ENCODE results near the gene ELK4. TPM values are rescaled to one million over a fixed set of nuclear protein-coding genes. Genes with fewer than 3 reads are reported as not detected.

Gene ELK4
- total RNA-seq, 1 donor from 2014 or later: 36.6 TPM

- TF ChIP-seq EZH2phosphoT487 (IDR thresholded peaks at IDR 0.05) (no peak), EZH2 (IDR thresholded peaks at IDR 0.05) (no peak), CTCF (IDR thresholded peaks at IDR 0.05) (no peak)
- Histone ChIP-seq H2AFZ (replicated peaks) (no peak overlapping the region), H3K27me3 (peaks cover 66% of the 10 kb centered on the region)
These were observed 56.4 kb downstream of the ELK4 start for GRCh38 chr1:205575294-205575885.

DNA sequence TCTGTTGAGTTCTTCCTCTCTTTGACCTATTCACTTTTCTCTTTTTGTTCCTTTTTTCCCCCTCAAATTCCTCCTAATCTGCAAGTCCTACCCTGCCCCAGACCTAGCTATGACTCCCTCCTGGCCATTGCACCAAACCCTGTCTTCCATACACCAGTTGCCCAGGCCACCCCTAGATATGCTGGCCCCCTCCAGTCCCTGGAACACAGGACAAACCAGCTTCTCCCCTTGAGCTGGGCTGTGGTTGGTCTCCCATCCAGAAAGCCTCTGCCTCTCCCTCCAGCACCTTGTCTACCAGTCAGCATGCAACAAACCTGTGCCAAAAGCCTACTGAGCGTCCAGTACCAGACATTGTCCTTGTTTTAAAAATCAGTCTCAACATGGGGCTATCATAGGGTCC lies 59.4 kb downstream of the ELK4 start:
- TF ChIP-seq EZH2 (IDR thresholded peaks at IDR 0.05): no peak
- no peak for TF ChIP-seq CTCF (IDR thresholded peaks at IDR 0.05)
- TF ChIP-seq EZH2phosphoT487 (IDR thresholded peaks at IDR 0.05): no peak
- Histone ChIP-seq H2AFZ (replicated peaks) (no peak overlapping the region), H3K36me3 (no peaks in the 10 kb centered on the region), H3K79me2 (ENCODE audit: low read depth) (no peaks in the 10 kb centered on the region), H3K27ac (no peak overlapping the region), H3K4me2 (no peak overlapping the region), H4K20me1 (ENCODE audit: low read depth) (peaks cover 5% of the 10 kb centered on the region), H3F3A (ENCODE audit: low read depth) (peaks cover 7% of the 10 kb centered on the region), H3K9ac (no peak overlapping the region), H3K4me3 (no peak overlapping the region), H3K9me3 (ENCODE audit: low read depth) (no peaks in the 10 kb centered on the region), H3K27me3 (peaks cover 82% of the 10 kb centered on the region), H3K4me1 (peaks cover 15% of the 10 kb centered on the region)
- Mint-ChIP-seq H3K27me3 (ENCODE audit: insufficient read depth, low read depth) (peaks cover 37% of the 10 kb centered on the region), H3K9me3 (no peaks in the 10 kb centered on the region), H3K4me3 (no peak overlapping the region), H3K4me1 (peaks cover 6% of the 10 kb centered on the region), H3K36me3 (no peaks in the 10 kb centered on the region), H3K27ac (no peak overlapping the region)
- no peak for DNase-seq (ENCODE audit: low spot score)

More at GRCh38 chr1:205575294-205575885, 56.4 kb downstream of the ELK4 start:
- Histone ChIP-seq H3K4me1 (peaks cover 19% of the 10 kb centered on the region), H3K79me2 (ENCODE audit: low read depth) (no peaks in the 10 kb centered on the region), H3K27ac (no peak overlapping the region), H3F3A (ENCODE audit: low read depth) (no peaks in the 10 kb centered on the region), H3K9me3 (ENCODE audit: low read depth) (no peaks in the 10 kb centered on the region), H3K4me2 (no peak overlapping the region), H3K4me3 (no peak overlapping the region), H4K20me1 (ENCODE audit: low read depth) (no peaks in the 10 kb centered on the region), H3K36me3 (no peaks in the 10 kb centered on the region), H3K9ac (no peak overlapping the region)
- Mint-ChIP-seq H3K9me3 (no peaks in the 10 kb centered on the region), H3K4me3 (no peak overlapping the region), H3K27me3 (ENCODE audit: insufficient read depth, low read depth) (peaks cover 19% of the 10 kb centered on the region), H3K36me3 (no peaks in the 10 kb centered on the region), H3K4me1 (peaks cover 15% of the 10 kb centered on the region), H3K27ac (no peak overlapping the region)
- no peak for DNase-seq (ENCODE audit: low spot score)

- Mint-ChIP-seq H3K4me1 (peaks cover 6% of the 10 kb centered on the region), H3K36me3 (no peaks in the 10 kb centered on the region), H3K27ac (no peak overlapping the region), H3K4me3 (no peak overlapping the region), H3K27me3 (ENCODE audit: insufficient read depth, low read depth) (peaks cover 40% of the 10 kb centered on the region), H3K9me3 (no peaks in the 10 kb centered on the region)
- H3K4me2 ChIP-seq: peak overlapping the region; percentile 25
- H3K4me3 ChIP-seq: no peak overlapping the region
- TF ChIP-seq CTCF (IDR thresholded peaks at IDR 0.05) (no peak), EZH2phosphoT487 (IDR thresholded peaks at IDR 0.05) (no peak), EZH2 (IDR thresholded peaks at IDR 0.05) (no peak)
- H2AFZ ChIP-seq (replicated peaks): no peak overlapping the region
- H3K9ac ChIP-seq: no peak overlapping the region
- H3K27ac ChIP-seq: no peak overlapping the region
- no peaks in the 10 kb centered on the region for H3K79me2 ChIP-seq (ENCODE audit: low read depth)
- H3K27me3 ChIP-seq: peaks cover 82% of the 10 kb centered on the region
- peaks cover 13% of the 10 kb centered on the region for H3F3A ChIP-seq (ENCODE audit: low read depth)
- H3K9me3 ChIP-seq (ENCODE audit: low read depth): no peaks in the 10 kb centered on the region
- H3K4me1 ChIP-seq: peaks cover 15% of the 10 kb centered on the region
- no peaks in the 10 kb centered on the region for H3K36me3 ChIP-seq
- peaks cover 5% of the 10 kb centered on the region for H4K20me1 ChIP-seq (ENCODE audit: low read depth)
- no peak for DNase-seq (ENCODE audit: low spot score)
These were observed 60.1 kb downstream of the ELK4 start for GRCh38 chr1:205571747-205572146.
